Measurements from ENCODE around the gene NRCAM.

The NRCAM gene

GRCh38 chr7:108452707-108453106, 3.5 kb downstream of the NRCAM start:
- H3K27ac ChIP-seq: no peak overlapping the region
- H3K36me3 ChIP-seq (ENCODE audit: control insufficient read depth, insufficient read depth, low read length): no peaks in the 10 kb centered on the region
- TF ChIP-seq CTCF (IDR thresholded peaks at IDR 0.05): no peak
- no peaks in the 10 kb centered on the region for H3K9me3 ChIP-seq (ENCODE audit: control insufficient read depth, low read length)
- H2AFZ ChIP-seq: no peak overlapping the region
- peaks cover 34% of the 10 kb centered on the region for H3K79me2 ChIP-seq
- H3K4me2 ChIP-seq (ENCODE audit: low read length): no peak overlapping the region
- H3K4me1 ChIP-seq: peaks cover 6% of the 10 kb centered on the region
- H3K4me3 ChIP-seq (ENCODE audit: low read depth, low read length): no peak overlapping the region
- no peak overlapping the region for H3K9ac ChIP-seq
- H3K27me3 ChIP-seq (ENCODE audit: control insufficient read depth, insufficient read depth, low read length): no peaks in the 10 kb centered on the region

GRCh38 chr7:108451296-108451848, 4.9 kb downstream of the NRCAM start:
- Histone ChIP-seq H3K9me3 (ENCODE audit: control insufficient read depth, low read length) (no peaks in the 10 kb centered on the region), H3K79me2 (peaks cover 37% of the 10 kb centered on the region), H3K27me3 (ENCODE audit: control insufficient read depth, insufficient read depth, low read length) (no peaks in the 10 kb centered on the region), H3K36me3 (ENCODE audit: control insufficient read depth, insufficient read depth, low read length) (no peaks in the 10 kb centered on the region), H3K4me2 (ENCODE audit: low read length) (no peak overlapping the region), H3K4me1 (peaks cover 6% of the 10 kb centered on the region), H3K9ac (no peak overlapping the region), H2AFZ (no peak overlapping the region), H3K4me3 (ENCODE audit: low read depth, low read length) (no peak overlapping the region), H3K27ac (no peak overlapping the region)
- TF ChIP-seq CTCF (IDR thresholded peaks at IDR 0.05): no peak

- Histone ChIP-seq H3K79me2 (peaks cover 39% of the 10 kb centered on the region), H3K36me3 (ENCODE audit: control insufficient read depth, insufficient read depth, low read length) (no peaks in the 10 kb centered on the region), H3K4me3 (ENCODE audit: low read depth, low read length) (no peak overlapping the region), H3K9ac (no peak overlapping the region), H3K4me2 (ENCODE audit: low read length) (no peak overlapping the region), H3K4me1 (peaks cover 6% of the 10 kb centered on the region), H3K27me3 (ENCODE audit: control insufficient read depth, insufficient read depth, low read length) (no peaks in the 10 kb centered on the region), H3K9me3 (ENCODE audit: control insufficient read depth, low read length) (no peaks in the 10 kb centered on the region), H2AFZ (no peak overlapping the region), H3K27ac (no peak overlapping the region)
- no peak for TF ChIP-seq CTCF (IDR thresholded peaks at IDR 0.05)
These were observed 6.1 kb downstream of the NRCAM start for GRCh38 chr7:108450160-108450559.

- Histone ChIP-seq H3K27me3 (ENCODE audit: control insufficient read depth, insufficient read depth, low read length) (no peaks in the 10 kb centered on the region), H3K9ac (no peak overlapping the region)
These were observed 6.7 kb downstream of the NRCAM start for GRCh38 chr7:108449521-108449920.

More at GRCh38 chr7:108449521-108449920, 6.7 kb downstream of the NRCAM start:
- no peak overlapping the region for H2AFZ ChIP-seq
- no peaks in the 10 kb centered on the region for H3K36me3 ChIP-seq (ENCODE audit: control insufficient read depth, insufficient read depth, low read length)
- H3K4me1 ChIP-seq: peaks cover 6% of the 10 kb centered on the region
- no peaks in the 10 kb centered on the region for H3K9me3 ChIP-seq (ENCODE audit: control insufficient read depth, low read length)
- TF ChIP-seq CTCF (IDR thresholded peaks at IDR 0.05): no peak
- peaks cover 39% of the 10 kb centered on the region for H3K79me2 ChIP-seq
- no peak overlapping the region for H3K4me2 ChIP-seq (ENCODE audit: low read length)
- H3K4me3 ChIP-seq (ENCODE audit: low read depth, low read length): no peak overlapping the region
- no peak overlapping the region for H3K27ac ChIP-seq

All from parathyroid adenoma (tissue), 2 donors.